IMR-90 (cell line): Measurements from ENCODE around the gene MGAT5.

Experiments used
- CEBPB ChIP-seq: IDR thresholded peaks from 2 replicates; pipeline ENCODE4 v1.6.1; 2012; ENCODE audit warnings: low read depth, low read length, improper control_type of control experiment
- CHD1 ChIP-seq: IDR thresholded peaks from 2 replicates; pipeline ENCODE4 v1.6.1; 2012; ENCODE audit warnings: low read depth, low read length, improper control_type of control experiment
- ELK1 ChIP-seq: fragments of 150-350 bp; IDR thresholded peaks from 2 replicates; pipeline ENCODE4 v1.6.1; 2016; ENCODE audit warnings: low read depth, mild to moderate bottlenecking, low read length, moderate library complexity, borderline replicate concordance
- NFE2L2 ChIP-seq: fragments of 150-350 bp; IDR thresholded peaks from 2 replicates; pipeline ENCODE4 v1.6.1; 2016; ENCODE audit warnings: low read depth, mild to moderate bottlenecking, low read length
- POLR2A ChIP-seq: IDR thresholded peaks from 2 replicates; pipeline ENCODE4 v1.6.1; 2012; ENCODE audit warnings: mild to moderate bottlenecking, low read depth, low read length
- RAD21 ChIP-seq: IDR thresholded peaks from 2 replicates; pipeline ENCODE4 v1.6.1; 2012; ENCODE audit warnings: low read length, improper control_type of control experiment
- RFX5 ChIP-seq: IDR thresholded peaks from 2 replicates; pipeline ENCODE4 v1.8.0; 2012; ENCODE audit warnings: low read depth, mild to moderate bottlenecking, low read length, moderate library complexity
- TF ChIP-seq, protein P1 (sequence below): conservative IDR thresholded peaks from 2 replicates; pipeline ENCODE4 v1.5.1; 2012; ENCODE audit warnings: mild to moderate bottlenecking, low read depth, low read length, improper control_type of control experiment

- TF ChIP-seq, protein P1, sequence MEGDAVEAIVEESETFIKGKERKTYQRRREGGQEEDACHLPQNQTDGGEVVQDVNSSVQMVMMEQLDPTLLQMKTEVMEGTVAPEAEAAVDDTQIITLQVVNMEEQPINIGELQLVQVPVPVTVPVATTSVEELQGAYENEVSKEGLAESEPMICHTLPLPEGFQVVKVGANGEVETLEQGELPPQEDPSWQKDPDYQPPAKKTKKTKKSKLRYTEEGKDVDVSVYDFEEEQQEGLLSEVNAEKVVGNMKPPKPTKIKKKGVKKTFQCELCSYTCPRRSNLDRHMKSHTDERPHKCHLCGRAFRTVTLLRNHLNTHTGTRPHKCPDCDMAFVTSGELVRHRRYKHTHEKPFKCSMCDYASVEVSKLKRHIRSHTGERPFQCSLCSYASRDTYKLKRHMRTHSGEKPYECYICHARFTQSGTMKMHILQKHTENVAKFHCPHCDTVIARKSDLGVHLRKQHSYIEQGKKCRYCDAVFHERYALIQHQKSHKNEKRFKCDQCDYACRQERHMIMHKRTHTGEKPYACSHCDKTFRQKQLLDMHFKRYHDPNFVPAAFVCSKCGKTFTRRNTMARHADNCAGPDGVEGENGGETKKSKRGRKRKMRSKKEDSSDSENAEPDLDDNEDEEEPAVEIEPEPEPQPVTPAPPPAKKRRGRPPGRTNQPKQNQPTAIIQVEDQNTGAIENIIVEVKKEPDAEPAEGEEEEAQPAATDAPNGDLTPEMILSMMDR = no peak
- TF ChIP-seq CEBPB = no peak
- no peak for TF ChIP-seq ELK1
- TF ChIP-seq POLR2A = no peak
- no peak for TF ChIP-seq NFE2L2
- TF ChIP-seq RFX5 = no peak
- no peak for TF ChIP-seq RAD21
- no peak for TF ChIP-seq CHD1
Measured at GRCh38 chr2:134455426-134455825, 201.6 kb downstream of the MGAT5 start.
